GM21515 (cell line): ENCODE measurements around the gene ATP5F1B.

Experiments used
- ATAC-seq: cut with Tn5 transposase; IDR thresholded peaks from one replicate; pipeline ENCODE4 v1.9.1; 2021; ENCODE audit not compliant: unreplicated experiment

Gene ATP5F1B

DNA sequence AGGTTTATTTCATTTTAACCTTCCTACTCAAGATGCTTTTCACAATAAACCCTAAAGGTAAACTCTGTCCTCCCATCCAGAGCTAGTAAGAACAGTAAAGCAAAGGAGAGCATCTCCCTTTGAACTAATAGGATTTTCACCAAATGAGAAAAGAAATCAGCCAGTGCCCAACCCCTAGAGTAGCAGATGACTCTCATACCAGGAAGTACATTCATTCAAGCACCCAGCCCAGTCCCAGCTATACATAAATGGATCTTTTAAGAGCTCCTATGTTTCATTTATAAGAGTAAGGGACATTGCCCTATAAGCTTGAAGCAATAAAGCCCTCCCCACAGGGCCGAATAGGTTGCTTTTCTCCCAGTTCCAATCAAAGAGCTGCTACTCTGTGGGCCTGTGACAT, 23.2 kb downstream of the ATP5F1B start:
- no peak for ATAC-seq

DNA sequence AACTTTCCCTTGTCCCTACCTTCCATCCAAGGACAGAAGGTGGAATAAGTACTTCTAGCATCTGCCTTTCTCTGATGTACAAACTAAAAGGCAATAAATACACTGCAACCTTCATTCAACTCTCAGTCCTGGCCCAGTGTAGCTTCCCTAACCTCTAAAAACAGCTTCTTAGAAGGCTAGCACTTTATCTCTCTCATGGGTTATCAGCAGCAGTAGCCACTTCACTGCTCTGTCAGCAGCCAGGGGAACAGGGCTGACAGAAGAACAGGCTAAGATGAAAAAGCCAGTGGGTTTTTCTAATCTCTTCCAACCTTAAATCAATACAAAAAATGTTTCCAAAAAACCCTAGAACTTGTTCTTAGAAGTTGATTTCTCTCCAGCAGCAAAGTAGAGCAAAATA, 28.9 kb downstream of the ATP5F1B start:
- ATAC-seq: no peak

DNA sequence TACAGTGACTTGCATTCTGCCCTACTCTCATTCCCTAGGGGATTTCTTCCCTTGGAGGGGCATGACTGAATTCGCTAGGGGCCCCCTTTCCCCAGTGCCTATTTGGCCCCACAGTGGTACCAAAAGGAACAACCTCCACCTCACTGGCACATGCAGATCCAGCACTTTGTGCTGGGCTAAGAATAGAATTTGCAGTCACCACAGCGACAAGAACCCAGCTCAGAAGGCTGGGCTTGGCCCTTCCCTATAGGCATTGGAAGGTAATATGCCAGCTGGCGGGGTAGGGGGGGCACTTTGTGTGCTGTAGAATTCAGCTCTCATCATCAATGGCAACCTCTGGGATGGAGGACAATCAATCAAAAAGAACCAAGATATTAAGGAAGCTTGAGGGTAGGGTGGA, 29.5 kb downstream of the ATP5F1B start:
- ATAC-seq: no peak

DNA sequence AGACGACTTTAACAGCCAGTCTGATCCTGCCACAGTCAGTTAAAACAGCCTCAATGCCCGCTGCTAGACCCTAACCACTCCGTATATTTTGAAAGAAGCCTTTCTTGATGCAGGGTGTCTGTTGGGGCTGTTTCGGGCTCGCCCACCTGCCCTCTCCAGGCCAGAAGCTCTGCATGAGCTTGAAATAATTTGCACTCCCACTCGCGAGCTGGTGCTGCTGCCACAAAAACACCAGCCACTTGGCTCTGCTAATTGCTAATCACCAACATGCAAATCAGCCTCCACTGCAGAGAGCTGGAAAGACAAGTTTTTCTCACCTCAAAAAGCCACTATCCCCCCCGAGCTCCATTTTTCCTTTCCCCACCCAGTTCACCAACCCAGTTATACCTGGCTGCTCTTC, 31.2 kb downstream of the ATP5F1B start:
- no peak for ATAC-seq

DNA sequence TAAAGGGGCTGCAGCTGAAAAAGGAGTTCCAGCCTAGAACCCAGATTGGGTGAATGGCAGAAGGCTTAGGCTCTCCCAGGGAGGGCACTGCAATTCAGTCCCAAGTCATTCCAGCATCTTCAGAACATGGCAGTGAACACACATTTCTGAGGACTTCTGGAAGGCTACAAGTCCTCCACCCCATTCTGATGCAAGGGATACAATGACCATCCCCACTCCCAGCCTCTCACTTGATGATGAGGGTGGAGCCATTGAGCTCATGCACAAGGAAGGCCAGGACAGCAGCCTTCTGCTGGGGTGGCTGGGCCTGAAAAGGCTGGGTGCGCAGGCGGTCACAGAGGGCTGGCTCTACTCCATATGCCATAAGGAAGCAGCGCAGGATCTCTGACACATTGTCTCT, 41.4 kb downstream of the ATP5F1B start:
- no peak for ATAC-seq

DNA sequence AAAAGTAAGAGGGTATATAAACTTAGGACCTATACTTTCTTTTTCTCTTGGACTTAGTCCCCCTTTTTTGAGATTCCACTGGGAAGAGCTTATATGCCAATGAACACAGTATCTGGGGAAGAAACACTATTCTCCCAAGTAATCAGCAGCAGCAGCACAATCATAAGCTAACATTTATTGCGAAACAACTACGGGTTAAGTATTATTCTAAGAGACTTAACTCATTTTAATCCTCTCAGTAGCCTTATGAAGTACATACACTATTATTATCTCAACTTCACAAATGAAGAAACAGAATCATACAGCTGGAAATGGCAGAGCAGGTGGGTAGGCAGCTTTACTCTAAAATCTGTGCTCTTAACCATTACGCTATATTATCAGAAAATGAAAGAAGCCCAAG, 43.5 kb downstream of the ATP5F1B start:
- no peak for ATAC-seq

DNA sequence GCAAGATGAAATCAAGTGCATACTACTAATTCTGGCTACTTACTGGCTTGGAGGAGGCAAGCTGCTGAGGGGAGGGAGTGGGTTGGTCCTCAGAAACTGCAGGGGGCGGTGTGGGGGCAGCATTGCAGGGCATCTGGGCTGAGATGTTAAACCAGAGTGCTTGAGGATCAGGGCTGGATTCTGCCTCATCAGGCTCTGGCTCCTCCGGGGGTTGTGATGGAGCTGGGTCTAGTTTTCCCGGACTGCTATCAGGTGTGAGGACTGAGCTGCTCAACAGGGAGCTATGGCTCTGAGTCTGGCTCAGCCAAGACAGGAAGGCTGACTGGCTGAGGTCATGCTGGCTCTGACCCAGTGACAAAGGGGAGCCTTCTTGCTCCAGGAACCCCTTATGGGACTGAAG, 44.3 kb downstream of the ATP5F1B start:
- ATAC-seq: no peak

DNA sequence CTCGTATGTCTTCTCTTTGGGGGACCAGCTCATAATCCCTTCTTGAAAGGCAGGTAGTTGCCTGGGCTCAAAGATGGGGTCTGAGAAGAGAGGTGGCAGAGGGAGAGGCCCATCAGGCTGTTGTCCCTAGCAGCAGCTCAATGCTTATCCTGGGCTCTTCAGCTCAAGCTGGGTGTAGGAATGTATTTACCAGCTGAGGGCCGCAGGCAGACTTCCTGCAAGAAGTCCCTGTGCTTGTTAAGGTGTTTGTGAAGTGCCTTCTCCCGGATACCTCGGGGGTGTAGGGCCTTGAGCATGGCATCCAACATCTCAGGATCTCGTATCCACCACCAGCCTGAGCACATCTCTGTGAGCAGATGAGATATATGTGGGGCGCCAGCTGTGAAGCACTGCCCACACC, 45.0 kb downstream of the ATP5F1B start:
- ATAC-seq: no peak

DNA sequence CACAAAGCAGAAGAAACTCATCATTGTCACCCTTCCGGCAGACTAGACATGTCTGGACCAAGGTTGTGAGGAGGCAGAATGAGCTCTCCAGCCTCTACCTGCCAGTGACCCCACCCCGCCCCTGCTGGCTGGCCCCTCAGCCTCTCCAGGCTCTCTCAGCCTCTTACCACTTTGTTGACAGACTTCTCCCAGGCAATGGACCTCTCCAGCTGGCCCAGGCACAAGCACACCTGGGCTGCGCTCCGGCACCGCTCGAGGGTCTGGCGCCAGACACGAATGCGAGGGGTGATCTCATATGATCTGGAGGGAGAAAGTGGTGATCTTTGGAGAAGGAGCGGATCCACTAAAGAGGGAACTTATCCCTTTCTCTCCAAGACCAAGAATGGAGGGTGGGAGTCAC, 46.0 kb downstream of the ATP5F1B start:
- ATAC-seq: no peak

DNA sequence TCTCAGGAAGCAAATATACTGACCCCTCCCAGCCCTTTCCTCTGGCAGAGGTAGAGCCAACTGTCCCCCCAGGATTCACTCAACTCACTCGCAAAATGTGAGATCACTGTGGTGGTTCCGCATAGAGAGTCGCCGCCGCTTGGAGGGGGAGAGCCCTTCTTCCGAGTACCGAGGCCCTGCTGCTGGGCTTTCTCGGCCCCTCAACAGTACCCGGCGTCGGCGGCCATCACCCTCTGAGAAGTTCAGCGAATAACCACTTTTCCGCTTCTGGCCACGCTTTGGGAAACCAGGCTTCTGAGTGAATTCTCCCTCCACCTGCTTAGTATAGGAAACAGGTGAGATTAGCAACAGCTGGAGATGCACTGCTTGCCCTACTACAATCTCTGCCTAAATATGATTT, 46.7 kb downstream of the ATP5F1B start:
- ATAC-seq: no peak

DNA sequence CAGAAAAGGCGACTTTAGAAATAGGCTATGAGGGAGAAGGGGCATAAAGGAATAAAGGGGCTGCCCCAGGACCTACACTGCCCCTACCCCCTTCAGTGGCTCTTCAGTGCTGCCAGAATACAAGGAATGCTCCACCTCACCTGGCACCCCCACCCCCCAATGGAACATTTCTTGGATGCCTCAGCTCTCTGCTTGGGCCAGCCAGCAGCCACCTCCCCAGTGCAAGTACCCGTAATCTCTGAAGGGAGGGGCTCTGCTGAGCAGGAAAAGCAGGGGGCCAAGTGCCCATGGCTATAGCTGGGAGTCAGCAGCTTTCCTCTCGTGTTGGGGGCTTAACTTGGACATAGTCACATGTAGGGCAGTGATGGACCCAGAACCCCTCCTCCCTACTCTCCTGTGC, 49.0 kb downstream of the ATP5F1B start:
- no peak for ATAC-seq

DNA sequence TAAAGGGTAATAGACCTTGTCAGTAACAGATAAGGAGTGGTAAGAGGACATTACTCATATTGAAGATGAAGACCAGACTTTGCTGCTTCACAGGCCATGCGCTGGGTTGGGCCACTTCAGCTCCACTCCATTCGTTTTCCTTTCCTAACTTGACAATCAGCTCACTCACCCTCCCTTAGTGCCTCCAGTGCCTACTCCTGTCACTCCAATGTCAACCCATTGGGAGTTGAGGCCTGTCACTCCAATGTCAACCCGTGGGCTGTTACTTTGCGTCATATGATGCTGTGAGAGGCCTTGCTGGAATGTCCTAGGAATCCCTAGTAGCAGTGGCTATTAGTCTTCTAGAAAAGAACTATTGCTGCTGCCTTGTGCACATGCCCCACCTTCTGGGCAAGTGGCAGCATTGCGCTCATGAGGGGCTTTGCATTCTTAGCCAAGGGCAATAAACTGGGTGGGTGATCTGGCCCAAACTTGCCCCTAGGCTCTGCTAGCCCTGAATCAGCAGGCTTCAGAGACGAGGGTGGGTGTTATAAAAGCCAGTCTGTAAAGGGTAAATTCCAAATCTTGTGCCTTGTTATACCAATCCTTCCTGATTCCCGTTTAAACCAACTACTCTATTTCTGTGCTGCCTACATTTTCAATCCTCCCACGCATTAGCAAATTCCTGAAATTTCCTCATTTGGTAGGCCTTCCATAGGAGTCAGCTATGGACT, 51.7 kb downstream of the ATP5F1B start:
- ATAC-seq: no peak

DNA sequence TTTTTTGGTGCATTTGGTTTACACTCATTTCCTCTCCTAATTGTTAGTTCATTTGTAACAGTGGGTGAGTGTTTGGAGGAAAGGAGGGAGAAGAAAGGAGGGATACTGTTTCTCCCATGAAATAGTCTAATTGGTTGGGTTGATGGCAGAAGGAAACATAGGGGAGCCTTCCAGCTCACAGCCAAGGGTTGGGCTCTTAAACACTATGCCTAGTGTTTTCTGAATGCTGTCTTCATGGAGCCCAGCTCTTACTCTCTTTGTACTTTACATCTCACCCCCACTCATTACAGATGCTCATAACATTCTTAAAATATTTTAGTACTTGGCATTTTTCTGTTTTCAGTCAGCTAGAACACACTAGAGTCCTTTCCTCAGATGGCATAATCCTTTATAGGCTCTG, 53.8 kb downstream of the ATP5F1B start:
- no peak for ATAC-seq

DNA sequence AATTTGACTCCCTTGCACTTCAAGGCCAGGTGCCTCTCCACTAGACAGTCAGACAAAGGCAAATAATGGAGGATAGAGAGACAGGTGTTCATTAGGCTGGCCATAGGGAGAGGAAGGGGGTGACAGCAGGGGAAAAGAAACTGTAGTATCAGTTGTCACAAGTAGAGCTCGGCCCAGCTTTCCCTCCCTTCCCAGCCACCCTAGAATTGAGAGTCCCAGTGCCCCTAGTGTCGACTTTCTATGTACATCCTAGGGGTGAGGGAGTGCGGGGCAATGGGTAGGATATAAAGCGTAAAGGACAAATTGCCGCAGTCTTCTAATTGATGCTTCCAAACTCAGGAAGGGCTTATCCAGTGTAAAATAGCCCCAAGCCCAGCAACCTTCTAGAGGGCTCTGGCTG, 54.7 kb downstream of the ATP5F1B start:
- no peak for ATAC-seq

DNA sequence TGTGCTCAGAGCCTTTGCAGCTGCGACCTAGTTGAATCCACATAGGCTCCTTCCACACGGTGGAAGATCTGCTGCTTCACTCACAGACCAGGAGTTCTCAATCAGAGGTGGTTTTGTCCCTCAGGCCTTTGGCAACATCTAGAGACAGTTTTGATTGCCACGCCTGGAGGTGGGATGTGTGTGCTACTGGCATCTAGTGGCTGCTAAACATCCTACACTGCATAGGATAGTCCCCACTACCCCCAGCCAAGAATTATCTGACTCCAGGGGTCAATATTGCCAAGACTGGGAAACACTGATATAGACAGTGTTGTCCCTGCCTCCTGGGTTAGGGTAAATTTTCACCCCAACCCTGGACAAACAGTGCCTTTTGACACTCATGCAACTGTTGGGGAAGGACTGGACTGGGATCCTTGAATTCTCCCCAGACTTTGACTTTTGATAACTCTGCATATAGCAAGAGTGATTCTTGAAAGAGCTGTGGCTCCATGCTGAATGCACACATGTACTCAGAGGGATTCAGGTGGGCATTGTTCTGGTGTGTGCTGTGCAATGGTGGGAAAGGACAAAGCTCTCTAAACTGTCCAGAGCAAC, 55.5 kb downstream of the ATP5F1B start:
- ATAC-seq: no peak

DNA sequence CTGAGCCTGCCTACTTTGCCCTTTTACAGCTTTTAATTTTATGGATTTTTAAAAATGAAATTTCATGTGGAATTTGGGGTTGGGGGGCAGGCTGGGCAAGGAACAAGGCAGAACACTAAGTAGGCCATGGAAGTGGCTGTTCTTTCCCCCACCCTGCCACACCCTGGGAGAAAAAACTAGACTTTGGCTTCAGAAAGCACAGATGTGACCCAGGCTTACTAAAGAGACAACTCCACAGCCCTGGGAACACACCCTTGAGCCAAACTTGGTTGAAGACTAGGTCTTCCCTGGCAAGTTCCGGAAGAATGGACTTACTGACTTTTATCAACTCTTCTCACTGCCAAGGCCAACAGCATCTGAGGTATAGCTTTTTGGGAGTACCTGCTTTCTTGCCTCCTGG, 56.0 kb downstream of the ATP5F1B start:
- no peak for ATAC-seq
